ENCODE data around the gene PARD6B.
"Not testable (repeated sequence)": the region's sequence is repeated elsewhere in the genome, so short reads cannot be mapped to it uniquely, and the experiment has no call there.

Gene PARD6B

GRCh38 chr20:50756447-50756846 is 25.1 kb downstream of the PARD6B start:
- no peak overlapping the region for H3K4me3 ChIP-seq (ENCODE audit: low read depth, low read length)
- TF ChIP-seq CTCF (IDR thresholded peaks at IDR 0.05; ENCODE audit: low read depth, low read length) = no peak

GRCh38 chr20:50758469-50758868 is 27.1 kb downstream of the PARD6B start:
- no peak for TF ChIP-seq CTCF (IDR thresholded peaks at IDR 0.05; ENCODE audit: low read depth, low read length)
- H3K4me3 ChIP-seq (ENCODE audit: low read depth, low read length) = no peak overlapping the region

- no peak for TF ChIP-seq CTCF (IDR thresholded peaks at IDR 0.05; ENCODE audit: low read depth, low read length)
- no peak overlapping the region for H3K4me3 ChIP-seq (ENCODE audit: low read depth, low read length)
Observed at GRCh38 chr20:50758992-50759391, 27.6 kb downstream of the PARD6B start.

- no peak for TF ChIP-seq CTCF (IDR thresholded peaks at IDR 0.05; ENCODE audit: low read depth, low read length)
- H3K4me3 ChIP-seq (ENCODE audit: low read depth, low read length) = no peak overlapping the region
Observed at GRCh38 chr20:50759678-50760077, 28.3 kb downstream of the PARD6B start.

- H3K4me3 ChIP-seq (ENCODE audit: low read depth, low read length) = no peak overlapping the region
- TF ChIP-seq CTCF (IDR thresholded peaks at IDR 0.05; ENCODE audit: low read depth, low read length) = no peak
Observed at GRCh38 chr20:50762045-50762422, 30.7 kb downstream of the PARD6B start.

- H3K4me3 ChIP-seq (ENCODE audit: low read depth, low read length) = no peak overlapping the region
Observed at GRCh38 chr20:50762435-50763220, 31.2 kb downstream of the PARD6B start.

GRCh38 chr20:50763550-50764458 is 32.4 kb downstream of the PARD6B start:
- H3K4me3 ChIP-seq (ENCODE audit: low read depth, low read length) = not testable (repeated sequence)

More at GRCh38 chr20:50762435-50763220, 31.2 kb downstream of the PARD6B start:
- no peak for TF ChIP-seq CTCF (IDR thresholded peaks at IDR 0.05; ENCODE audit: low read depth, low read length)

- not testable (repeated sequence) for H3K4me3 ChIP-seq (ENCODE audit: low read depth, low read length)
Observed at GRCh38 chr20:50765251-50765650, 33.9 kb downstream of the PARD6B start.

Data from WI38 (cell line).